Spleen (tissue), 7 donors: ENCODE results near the gene SLIT3.

Experiments used
- CTCF ChIP-seq, 11 experiments: fragments of 200-600 bp in 7 of 11; fragments of 450-650 bp in 4 of 11; sonication (generic) in 4 of 11; IDR thresholded peaks in 8 of 11; conservative IDR thresholded peaks in 3 of 11; 1 replicate in 7 of 11; 2 replicates in 4 of 11; pipeline versions ENCODE4 v1.4.0 to v1.8.0; 2016 to 2021; ENCODE audit warnings: antibody characterized with exemption in 11 of 11, inconsistent platforms in 4 of 11, mild to moderate bottlenecking in 1 of 11
- POLR2A ChIP-seq, 3 donors: fragments of 450-650 bp; IDR thresholded peaks; one replicate each; pipeline ENCODE4 v1.5.1; 2017; ENCODE audit warnings: antibody characterized with exemption in 3 of 3, mild to moderate bottlenecking in 1 of 3
- POLR2AphosphoS5 ChIP-seq, 3 donors: sonication (generic); formaldehyde crosslinking; IDR thresholded peaks; one replicate each; pipeline ENCODE4 v1.5.1; 2017; ENCODE audit warnings: antibody characterized with exemption in 3 of 3
- donor health status: DM: no; HTN: no; CAD: no; lungs with moderate emphysema.
- donor health status: DM: no; HTN: no; CAD: no.
- donor health status: DM: no; HTN: no; CAD: no.

GRCh38 chr5:168948746-168949145 is 352.2 kb downstream of the SLIT3 start:
- TF ChIP-seq CTCF (IDR thresholded peaks at IDR 0.05 in 8 of 11, conservative IDR thresholded peaks at IDR 0.05 in 3 of 11) (no peak), POLR2A (IDR thresholded peaks at IDR 0.05) (no peak), POLR2AphosphoS5 (IDR thresholded peaks at IDR 0.05) (no peak)
